Heart left ventricle (tissue), 13 donors: ENCODE data around the gene FXR1.

Source experiments
- CTCF ChIP-seq, 12 donors: fragments of 200-600 bp; sonication (generic) in 4 of 12; IDR thresholded peaks; one replicate each; pipeline versions ENCODE4 v1.5.0 to v1.8.0; 2018 to 2022; ENCODE audit warnings: antibody characterized with exemption in 12 of 12, mild to moderate bottlenecking in 5 of 12
- POLR2A ChIP-seq, 2 donors: fragments of 450-650 bp; IDR thresholded peaks; one replicate each; pipeline ENCODE4 v1.6.1; 2017; ENCODE audit warnings: antibody characterized with exemption in 2 of 2, mild to moderate bottlenecking in 2 of 2, moderate library complexity in 2 of 2
- donor health status: ischemic (EF 13 %, LVEDD 7.1; RV severe dilation, severe dysfunction).
- donor health status: DM: no; HTN: yes; CAD: no.
- donor health status: DM: no; HTN: no; CAD: no.
- donor health status: ischemic (EF 25% LVEDD 6.9; RV normal size, moderate dysfunction).
- donor health status: ischemic (EF 25% LVEDD 5.7; RV mildly dilated, moderate dysfunction).
- donor health status: ischemic (EF 35%, LVEDD 5.7; RV mildly dilated, moderate dysfunction).
- donor health status: nonischemic (EF 11% LVEDD 7.7; RV severe dilation, severe dysfunction).
- donor health status: DM: yes; HTN: yes; CAD: no.
- donor health status: PGD.
- donor health status: ischemic (EF 29% LVEDD 5.4; RV normal size, mild dysfunction).
- donor health status: nonischemic (EF 23%, LVEDD 6.1; RV moderate dilation, normal function).

GRCh38 chr3:180898572-180898971 is 13.9 kb upstream of the FXR1 start:
- TF ChIP-seq CTCF (IDR thresholded peaks at IDR 0.05) (no peak), POLR2A (IDR thresholded peaks at IDR 0.05) (no peak)
